GM18909 (cell line): ENCODE results near the gene GPC3.
"Not testable (repeated sequence)": the region's sequence is repeated elsewhere in the genome, so short reads cannot be mapped to it uniquely, and the experiment has no call there.

ENCODE experiments used
- ATAC-seq: cut with Tn5 transposase; IDR thresholded peaks from one replicate; pipeline ENCODE4 v1.9.1; 2021; ENCODE audit warnings: mild to moderate bottlenecking; ENCODE audit not compliant: unreplicated experiment, poor library complexity

GPC3 gene

DNA sequence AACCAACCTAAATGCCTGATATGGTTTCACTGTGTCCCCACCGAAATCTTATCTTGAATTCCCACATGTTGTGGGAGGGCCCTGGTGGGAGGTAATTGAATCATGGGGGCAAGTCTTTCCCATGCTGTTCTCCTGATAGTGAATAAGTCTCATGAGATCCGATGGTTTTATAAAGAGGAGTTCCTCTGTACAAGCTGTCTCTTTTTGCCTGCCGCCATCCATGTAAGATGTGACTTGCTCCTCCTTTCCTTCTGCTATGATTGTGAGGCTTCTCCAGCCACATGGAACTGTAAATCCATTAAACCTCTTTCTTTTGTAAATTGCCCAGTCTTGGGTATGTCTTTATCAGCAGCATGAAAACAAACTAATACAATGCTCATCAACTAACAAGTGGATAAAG is 265.1 kb downstream of the GPC3 start:
- not testable (repeated sequence) for ATAC-seq

DNA sequence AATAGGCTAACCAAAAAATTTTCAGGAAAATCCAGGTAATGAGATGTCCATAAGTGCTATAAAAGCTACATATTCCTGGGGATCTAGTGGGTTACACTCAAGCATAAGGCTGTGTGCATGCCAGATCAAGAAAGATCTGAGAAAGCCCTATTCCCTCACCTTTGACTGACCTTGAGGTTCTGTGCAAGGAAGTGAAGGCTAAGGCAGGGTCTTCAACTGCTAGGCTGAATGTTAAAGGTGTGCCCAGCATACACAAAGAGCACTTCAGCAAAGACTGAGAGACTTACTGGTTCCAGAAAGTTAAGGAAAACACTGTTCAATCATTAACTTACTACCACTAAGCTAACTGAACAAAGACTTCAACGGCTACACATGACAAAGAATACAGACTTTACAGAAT is 269.7 kb downstream of the GPC3 start:
- no peak for ATAC-seq

DNA sequence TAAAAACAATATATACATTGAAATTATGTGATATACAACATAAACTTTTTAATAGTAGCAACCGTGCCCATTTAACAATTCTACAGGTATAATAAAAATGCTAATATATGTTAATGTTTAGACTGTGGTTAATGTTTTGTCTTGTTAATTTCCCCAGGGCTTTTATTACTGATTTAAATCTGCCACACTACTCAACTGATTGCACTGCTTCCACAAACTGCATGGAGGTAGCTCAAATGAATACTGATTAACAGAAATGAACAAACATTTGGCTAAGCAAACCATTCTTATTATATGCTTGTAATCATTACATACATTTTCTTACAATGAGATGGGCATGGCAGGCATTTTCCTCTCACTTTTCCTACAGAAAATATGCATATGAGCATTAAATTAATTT is 275.9 kb downstream of the GPC3 start:
- ATAC-seq, result no peak

DNA sequence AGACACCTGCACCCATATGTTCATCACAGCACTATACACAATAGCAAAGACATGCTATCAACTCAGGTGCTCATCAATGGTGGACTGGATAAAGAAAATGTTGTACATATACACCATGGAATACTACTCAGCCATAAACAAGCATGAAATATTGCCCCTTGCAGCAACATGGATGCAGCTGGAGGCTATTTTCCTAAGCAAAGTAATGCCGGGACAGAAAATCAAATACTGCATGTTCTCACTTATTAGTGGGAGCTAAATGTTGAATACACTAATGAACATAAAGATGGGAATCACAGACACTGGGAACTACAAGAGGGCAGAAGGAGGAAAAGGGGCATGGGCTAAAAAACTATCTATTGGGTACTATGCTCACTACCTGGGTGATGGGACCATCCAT is 278.5 kb downstream of the GPC3 start:
- ATAC-seq, result no peak

DNA sequence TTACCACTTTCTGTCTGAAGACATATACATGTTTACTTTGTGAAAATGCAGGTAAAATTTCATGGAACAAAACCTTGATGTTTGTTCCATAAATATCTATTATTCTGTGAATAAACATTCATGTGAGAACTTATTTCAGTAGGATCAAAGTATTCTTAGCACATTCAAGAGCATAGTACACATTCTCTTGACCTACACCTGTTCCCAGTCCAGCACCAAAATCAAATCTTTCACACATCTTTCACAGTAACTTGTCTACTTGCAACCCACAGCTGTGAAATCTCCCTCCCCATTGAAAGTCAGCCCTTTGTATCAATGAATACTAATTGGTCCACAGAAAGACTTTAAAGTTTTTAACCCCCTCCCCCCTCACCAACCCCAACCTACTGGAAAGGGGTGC is 283.2 kb downstream of the GPC3 start:
- no peak for ATAC-seq

DNA sequence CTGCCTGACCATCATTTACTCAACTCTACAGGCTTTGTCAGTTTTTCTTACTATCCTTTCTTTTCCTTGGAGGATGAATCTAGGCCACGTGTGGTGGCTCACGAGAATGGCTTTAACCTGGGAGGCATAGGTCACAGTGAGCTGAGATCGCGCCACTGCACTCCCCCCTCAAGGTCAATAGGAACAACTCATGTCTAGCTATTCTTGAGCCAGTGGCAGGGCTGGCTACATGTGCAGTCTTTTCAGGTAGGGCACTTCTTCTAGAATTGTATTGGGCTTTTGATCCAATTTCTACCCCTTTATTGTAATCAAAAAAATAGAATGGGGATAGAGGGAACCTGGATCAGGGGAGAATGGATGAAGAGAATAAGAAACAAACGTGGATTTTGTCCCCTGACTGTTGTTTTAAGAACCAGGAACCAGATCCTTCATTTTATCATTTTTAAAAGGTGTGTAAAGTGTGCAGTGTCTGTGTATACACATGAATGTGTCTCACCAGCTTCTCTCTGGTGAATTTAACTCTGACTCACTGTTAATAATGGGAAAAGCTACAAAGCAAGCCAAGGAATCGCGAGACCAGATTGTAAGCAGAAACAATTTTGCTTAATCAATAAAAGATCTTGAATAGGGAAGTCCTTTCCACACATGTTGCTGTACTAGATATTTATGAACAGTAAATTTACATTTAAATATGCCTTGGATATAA is 286.2 kb downstream of the GPC3 start:
- ATAC-seq, result no peak

DNA sequence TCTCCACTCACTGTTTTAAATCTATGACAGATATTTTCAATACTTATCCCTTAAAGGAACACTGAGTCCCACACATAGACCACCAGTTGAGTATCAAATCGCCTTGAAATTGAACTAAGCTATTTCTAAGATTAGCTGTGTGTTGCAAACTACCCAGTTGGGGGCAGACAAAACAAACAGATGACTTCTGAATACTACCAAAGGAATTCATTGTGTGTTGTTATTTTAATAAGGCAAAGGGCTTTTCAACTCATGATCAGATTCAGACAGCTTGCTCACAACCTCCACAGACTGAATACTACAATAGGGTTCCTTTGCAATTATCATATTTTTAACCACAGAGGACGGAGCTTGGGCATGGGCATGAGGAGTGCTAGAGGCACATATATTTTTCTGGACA is 287.1 kb downstream of the GPC3 start:
- ATAC-seq, result no peak

DNA sequence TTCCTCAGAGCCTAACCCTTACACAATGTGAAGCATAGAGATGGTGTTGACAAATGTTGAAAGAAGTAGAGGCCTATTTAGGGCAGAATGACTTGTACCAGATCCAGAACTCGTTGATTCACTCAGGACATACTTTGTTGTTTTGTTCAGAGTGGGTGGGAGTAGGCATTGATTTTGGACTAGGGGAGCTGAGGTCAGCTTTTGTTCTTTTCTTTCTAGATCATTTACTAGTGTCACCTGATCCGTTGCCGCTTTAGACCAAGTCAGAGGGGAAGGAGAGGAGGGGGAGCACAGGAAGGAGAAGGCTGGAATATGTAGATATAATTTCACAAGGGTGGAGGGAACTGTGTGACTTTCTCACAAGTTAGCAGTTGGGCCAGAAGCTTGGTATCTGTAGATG is 287.7 kb downstream of the GPC3 start:
- no peak for ATAC-seq

DNA sequence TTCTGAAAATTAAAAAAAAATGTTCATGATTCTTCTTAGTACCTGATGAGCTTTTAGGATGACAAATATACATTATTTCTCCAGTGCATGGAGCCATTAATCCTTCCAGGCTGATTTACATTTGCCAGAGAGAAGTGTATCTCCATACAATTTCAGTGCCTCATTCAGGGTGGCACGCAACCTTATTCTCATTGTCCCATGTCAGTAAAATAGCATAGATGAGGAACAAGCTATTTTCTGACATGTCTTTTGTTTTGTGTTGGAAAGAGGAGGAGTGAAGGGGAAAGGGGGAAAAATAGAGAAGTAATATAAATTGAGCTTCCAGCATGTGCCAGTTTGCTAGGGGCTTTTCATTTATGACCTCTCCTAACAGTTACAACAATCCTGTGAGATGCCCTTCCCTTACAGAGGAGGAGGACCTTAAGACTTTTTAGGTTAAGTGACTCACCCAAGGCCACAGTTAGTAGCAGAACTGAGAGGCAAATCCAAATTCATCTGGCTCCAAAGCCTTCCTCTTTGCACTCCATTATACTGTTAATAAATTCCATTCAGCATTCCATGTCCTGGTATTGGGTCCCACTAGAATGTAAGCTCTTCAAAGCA is 295.3 kb downstream of the GPC3 start:
- ATAC-seq, result no peak

DNA sequence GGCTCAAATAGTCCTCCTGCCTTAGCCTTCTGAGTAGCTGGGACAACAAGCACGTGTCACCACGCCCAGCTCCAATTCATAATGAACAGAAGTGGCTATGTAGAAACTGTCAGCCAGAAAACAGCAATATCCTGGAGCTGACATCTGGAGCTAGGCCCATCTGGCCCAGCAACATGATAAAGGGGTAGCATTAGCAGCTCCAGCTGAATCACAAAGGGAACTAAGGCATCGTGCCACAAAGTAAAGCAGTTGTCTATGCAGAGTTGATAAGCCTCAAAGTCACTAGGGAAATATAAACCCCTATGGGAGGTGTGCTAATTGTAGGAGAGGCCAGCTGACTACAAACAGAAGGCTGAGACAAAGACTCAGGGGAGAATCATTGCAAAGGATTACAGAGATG is 299.6 kb downstream of the GPC3 start:
- no peak for ATAC-seq

DNA sequence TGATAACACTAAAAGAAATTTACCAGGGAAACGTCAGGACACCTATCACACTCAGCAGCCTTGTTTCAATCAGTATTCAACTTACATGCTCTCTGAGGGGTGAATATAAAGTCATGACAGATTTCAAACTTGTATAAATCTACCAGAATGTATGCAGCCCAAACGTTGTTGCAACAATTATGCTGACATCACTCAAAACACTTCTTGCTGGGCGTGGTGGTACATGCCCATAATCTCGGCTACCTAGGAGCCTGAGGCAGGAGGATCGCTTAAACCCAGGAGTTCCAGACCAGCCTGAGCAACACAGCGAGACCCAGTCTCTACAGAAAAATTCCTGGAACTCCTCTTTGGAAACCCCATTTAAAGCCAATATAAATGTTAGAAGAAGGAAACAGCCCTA is 303.5 kb downstream of the GPC3 start:
- ATAC-seq, result no peak

DNA sequence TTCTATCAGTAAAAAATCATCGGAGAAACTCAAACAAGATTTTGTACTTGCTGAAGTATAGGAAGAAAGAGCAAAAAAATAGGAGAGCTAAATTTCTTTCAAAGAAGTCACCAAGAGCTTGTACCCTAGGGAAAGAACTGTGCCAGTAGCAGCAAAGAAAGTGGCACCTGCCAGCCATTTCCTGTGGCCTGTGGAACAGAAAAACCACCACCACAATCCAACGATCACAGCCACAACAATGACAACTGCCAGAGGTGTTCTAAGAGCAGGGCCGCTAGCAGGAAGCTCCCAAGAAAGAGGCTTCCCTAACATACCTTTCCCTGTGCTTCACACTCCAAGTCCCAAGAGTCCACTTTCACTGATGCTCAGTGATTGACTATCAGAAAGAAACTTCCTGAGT is 304.0 kb downstream of the GPC3 start:
- no peak for ATAC-seq

DNA sequence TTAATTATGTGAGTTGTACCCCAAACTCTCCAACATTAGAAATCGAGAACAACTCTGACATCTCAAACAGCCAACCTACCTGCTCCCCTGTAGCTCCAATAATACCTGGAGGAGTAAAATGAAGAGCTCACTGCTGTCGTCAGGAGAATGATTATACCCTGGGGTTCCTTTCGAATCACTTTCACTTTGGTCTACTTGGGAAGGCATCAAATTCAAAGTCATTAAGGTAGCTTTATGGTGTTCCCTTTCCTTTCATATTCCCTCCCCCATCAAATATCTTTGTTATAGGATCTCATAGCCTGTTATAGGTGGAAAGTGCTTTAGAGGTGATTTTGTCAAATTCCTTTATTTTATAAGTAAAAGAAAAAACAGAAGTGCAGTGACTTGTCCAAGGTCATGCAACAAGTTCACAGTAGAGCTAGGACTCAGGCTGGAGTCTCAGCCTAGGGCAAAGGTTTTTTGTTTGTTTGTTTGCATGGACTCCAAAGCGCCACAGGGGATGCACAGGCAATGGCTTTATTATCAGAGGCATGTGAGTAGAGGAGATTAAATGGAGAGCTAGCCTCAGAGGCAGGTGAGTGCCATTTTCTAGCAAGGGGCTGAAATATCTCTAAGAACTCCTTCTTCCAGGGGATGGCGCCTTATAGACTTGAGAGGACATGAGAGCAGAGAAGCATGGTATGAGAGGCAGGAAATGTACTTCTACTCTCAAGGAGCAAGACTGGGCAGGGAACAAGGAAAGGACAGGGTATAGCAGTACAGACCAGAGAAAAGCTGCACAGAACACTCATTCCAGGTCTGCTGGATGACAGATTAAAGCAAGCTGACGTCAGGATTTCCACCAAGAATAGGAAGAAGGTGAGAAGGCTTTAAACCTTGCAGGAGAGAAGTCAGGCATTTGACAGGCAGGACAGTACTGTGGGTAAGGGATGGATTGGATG is 308.0 kb downstream of the GPC3 start:
- no peak for ATAC-seq

DNA sequence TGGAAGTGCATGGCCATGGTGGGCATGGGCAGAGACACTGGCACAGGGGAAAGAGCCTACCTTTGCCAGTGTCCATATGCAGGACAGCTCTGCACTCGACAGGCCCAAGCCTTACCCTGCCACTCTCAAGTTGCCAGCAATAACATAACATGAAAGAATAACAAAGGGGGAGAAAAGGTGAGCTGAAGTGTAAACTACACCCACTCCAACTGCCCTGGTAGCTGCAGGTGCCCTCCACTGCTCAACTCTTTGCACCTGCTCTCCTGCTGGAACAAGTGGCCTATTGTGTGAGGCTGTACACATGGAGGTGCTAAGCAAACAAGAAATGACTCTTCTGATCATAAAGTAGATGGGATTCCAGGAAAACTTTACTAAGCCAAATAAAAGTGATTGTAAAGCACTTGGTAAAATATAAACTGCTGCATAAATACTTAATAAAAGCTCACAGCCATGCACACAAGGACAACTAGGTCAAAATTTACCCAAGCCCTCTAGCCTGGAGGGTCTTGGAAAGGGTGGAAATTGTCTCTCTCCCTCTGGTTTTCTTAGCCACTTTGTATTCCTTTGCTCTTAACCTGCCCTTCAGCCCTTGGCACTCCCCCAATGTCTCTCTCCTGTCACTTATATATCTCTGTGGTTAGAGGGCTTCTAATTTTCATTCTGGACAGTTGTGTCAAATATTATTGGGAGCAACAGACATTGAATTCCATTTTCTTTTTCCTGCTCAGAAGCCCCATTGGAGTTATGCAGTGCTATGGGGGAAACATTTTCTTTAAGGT is 308.9 kb downstream of the GPC3 start:
- ATAC-seq, result no peak

DNA sequence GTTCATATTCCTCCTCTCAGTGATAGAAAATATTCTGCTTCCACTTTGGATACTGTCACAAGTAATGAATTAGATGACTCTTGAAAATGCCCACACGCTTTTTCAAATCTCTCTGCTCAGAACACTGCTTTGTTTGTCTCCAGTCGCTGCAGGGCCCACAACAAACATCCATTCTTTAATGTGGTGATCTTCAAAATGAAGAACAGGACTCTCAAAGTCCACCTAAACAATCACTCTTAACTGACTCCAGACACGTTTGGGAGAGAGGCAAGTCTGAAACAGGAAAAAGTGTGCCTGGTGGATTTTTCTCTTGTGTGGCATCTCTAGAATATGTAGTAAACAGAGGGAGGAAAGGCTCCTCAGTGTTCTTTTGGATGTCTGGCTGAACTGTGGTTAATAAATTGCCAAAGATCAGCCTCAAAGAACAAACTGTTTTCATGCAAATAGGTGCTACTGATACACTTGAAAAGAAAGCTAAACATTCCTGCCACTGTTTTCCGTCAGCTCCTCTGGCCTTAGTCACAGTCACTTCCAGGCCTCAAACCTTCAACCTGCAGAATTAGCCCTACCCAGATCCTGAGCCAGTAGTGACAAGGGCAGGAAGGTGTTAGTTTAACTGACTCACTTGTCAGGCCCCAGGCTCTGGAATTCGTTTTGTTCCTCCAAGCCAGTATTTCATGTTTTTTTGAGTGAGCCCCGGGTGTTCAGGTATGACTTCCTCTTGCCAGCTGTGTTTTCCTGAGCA is 310.5 kb downstream of the GPC3 start:
- no peak for ATAC-seq

DNA sequence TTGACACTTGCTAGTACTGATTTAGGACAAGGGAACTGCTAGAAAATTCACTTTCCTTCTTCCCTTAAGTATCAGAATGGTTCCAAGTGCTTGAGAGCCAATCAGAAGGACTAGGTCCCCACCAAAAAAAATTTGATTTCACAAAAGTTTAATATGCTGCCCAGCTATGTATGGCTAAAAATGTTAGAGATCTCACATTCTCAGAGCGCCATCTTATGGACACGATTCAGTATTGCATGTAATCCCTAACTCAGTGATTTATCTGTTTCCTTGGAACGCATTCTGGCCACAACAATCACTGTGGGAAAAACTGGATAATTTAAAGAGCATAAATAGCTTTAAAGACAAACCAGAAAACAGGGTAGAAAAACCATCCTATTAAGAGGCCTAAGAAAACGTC is 315.0 kb downstream of the GPC3 start:
- no peak for ATAC-seq

DNA sequence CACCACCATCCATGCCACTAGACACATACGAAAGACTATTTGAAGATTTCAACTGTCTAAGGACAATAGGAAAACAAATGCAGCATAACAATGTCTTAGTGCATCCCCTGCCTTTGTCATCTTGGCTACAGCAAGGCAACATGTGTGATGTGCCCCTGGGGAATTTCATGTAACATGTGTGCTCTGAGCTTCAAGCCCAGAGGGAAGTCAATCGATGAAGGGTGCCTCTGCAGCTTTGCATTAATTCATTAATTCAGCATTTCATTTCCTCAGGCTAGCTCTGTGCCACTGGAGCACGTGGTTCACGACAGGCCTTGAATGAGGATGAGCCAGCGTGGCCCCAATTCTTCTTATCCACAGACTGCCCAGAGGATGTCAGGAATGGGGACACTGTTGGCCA is 316.2 kb downstream of the GPC3 start:
- ATAC-seq, result no peak

DNA sequence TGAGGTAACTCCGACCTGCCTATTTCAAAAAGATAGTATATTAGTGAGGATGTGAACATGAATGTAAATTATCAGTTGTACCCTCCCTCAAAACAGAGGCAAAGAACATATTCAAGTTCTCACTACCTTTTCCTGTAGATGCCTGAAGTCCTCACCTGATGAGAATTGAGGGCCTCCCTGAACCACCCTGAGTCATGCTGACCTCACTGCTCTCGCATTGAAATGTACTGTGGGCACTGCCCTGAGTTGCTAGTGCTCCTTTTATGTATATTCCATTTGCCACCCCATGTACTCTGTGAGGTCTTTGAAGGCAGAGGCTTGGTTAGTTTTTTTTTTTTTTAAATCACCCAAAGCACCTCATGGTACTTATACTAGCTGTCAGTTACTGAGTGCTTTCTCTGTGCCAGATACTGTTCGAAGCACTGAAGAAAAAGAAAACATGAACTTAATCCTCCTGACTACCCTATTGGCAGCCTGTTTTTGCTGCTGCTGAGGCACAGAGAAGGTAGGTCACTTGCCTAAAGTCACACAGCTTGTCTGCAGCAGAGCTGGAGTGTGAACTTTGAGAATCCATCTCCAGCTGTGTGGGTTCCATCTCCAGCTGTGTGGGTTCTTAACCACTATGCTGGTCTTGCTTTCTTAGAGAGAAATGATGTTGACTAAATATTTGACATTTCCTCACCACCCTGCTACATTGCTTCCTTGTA is 317.0 kb downstream of the GPC3 start:
- no peak for ATAC-seq

DNA sequence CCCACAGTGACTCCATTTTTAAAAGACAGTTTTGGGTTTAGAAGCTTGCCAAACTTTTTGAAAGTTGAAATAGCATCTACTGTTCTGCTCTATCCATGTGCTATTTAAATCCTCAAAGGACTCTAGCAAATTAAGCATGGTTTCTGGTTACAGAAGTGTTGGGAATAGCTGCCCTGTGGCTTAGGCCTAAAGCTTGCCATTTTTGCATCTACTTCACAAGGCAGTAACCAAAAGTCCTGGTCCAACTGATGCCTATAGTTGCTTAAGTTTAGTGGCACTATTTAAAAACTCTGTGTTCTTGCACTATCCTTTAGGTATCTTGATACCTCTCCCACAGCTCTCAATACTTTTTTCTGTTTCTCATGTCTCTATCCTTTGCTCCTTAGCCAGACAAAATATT is 319.1 kb downstream of the GPC3 start:
- ATAC-seq, result no peak
